SU-DHL-6 (cell line): Measurements from ENCODE around the gene SYNPR.

Experiments
- EZH2phosphoT487 ChIP-seq: fragments of 200-600 bp; sonication (generic), shearing (Covaris generic); conservative IDR thresholded peaks from 2 replicates; pipeline ENCODE4 v1.6.1; 2018; ENCODE audit warnings: mild to moderate bottlenecking, antibody characterized with exemption, low read length, moderate library complexity, mixed read lengths
- TF ChIP-seq, protein P1 (sequence below): fragments of 200-600 bp; sonication (generic); IDR thresholded peaks from one replicate; pipeline ENCODE4 v1.5.1; 2017; ENCODE audit warnings: antibody characterized with exemption, mild to moderate bottlenecking, low read length, moderate library complexity; ENCODE audit not compliant: insufficient read depth, poor library complexity, severe bottlenecking

DNA sequence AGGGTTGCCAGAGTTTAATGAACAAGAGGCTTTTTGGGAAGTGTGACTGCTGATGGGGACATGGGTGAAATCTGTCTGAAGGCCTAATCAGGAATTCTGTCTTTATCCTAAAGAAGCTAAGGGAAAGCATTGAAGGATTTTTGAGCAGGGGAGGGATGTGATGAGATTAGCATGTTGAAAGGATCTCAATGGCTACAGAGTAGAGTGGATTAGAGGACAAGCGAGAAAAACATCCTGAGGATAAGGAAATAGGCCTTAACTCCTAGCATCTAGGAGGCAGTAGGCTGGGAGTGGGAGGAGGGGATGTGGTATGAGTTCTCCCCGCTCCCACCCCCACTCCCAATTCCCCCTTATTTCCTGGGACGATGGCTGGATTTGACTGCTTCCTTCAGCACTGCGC is 339.3 kb downstream of the SYNPR start:
- TF ChIP-seq, protein P1, sequence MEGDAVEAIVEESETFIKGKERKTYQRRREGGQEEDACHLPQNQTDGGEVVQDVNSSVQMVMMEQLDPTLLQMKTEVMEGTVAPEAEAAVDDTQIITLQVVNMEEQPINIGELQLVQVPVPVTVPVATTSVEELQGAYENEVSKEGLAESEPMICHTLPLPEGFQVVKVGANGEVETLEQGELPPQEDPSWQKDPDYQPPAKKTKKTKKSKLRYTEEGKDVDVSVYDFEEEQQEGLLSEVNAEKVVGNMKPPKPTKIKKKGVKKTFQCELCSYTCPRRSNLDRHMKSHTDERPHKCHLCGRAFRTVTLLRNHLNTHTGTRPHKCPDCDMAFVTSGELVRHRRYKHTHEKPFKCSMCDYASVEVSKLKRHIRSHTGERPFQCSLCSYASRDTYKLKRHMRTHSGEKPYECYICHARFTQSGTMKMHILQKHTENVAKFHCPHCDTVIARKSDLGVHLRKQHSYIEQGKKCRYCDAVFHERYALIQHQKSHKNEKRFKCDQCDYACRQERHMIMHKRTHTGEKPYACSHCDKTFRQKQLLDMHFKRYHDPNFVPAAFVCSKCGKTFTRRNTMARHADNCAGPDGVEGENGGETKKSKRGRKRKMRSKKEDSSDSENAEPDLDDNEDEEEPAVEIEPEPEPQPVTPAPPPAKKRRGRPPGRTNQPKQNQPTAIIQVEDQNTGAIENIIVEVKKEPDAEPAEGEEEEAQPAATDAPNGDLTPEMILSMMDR: no peak
- no peak for TF ChIP-seq EZH2phosphoT487
